Measurements from ENCODE around the gene PLEKHG4. TPM values are rescaled to one million over a fixed set of nuclear protein-coding genes. Genes with fewer than 3 reads are reported as not detected.
A peak's percentile ranks its signal among the peaks of the same experiment; 100 is the strongest.

The PLEKHG4 gene
- 35.5 and 125 TPM in 2 replicates for total RNA-seq (2011; cell fraction: chromatin; rRNA removed; ENCODE audit: low replicate concordance)
- total RNA-seq (2011; cell fraction: nucleolus; rRNA removed): 104 and 108 TPM in 2 replicates
- total RNA-seq (2011; cell fraction: nucleoplasm; rRNA removed): 56.2 and 56.3 TPM in 2 replicates
- 25.2 and 30.8 TPM in 2 replicates for total RNA-seq (2014; rRNA removed)
- 8.4 and 12.2 TPM in 2 replicates for total RNA-seq (2014; rRNA removed; fragmentation: Illumina TruSeq; extraction: Trizol)
- 17.1 and 17.9 TPM in 2 replicates for total RNA-seq (2015; rRNA removed; fragmentation: Illumina TruSeq; extraction: Trizol)
- total RNA-seq (2021): 32.8 and 35.4 TPM in 2 replicates
- polyA plus RNA-seq (2011; rRNA removed): 25.3 and 38.6 TPM in 2 replicates
- 31.4 and 51.4 TPM in 2 replicates for polyA plus RNA-seq (2011; cell fraction: cytosol; rRNA removed)
- 233 and 335 TPM in 2 replicates for polyA plus RNA-seq (2011; cell fraction: nucleus; rRNA removed)
- polyA plus RNA-seq (2012): 20.8 and 43.5 TPM in 2 replicates
- polyA plus RNA-seq (2014; fragmentation: Illumina TruSeq; extraction: Trizol): 14.9 and 23.8 TPM in 2 replicates
- polyA plus RNA-seq (2014; fragmentation: Nextera tagmentation; extraction: Ambion mirVana): 1 to 10 TPM; 3.7 to 4.7 TPM
- 33.5 and 36.8 TPM in 2 replicates for polyA plus RNA-seq (2014; rRNA removed)
- 8.0 and 10.5 TPM in 2 replicates for polyA minus RNA-seq (2011; rRNA and poly(A)+ RNA removed)
- polyA minus RNA-seq (2011; cell fraction: cytosol; rRNA and poly(A)+ RNA removed): 19.2 and 26.7 TPM in 2 replicates
- polyA minus RNA-seq (2011; cell fraction: nucleus; rRNA and poly(A)+ RNA removed): 35.8 and 36.2 TPM in 2 replicates
- Bru-seq, nascent RNA: percentile 54 among the genes with signal in this experiment
- BruChase-seq, experiment 1, labeled RNA remaining after a 2-hour chase: percentile 52 among the genes with signal in this experiment
- percentile 55 among the genes with signal in this experiment for BruChase-seq, experiment 2, labeled RNA remaining after a 6-hour chase
- long read RNA-seq, experiment 1, full-length matches to known transcripts: 11 of 55 reads
- long read RNA-seq, experiment 1, partial matches to known transcripts: 29 of 55 reads
- long read RNA-seq, experiment 1, other reads (novel, unspliced or antisense): 15 of 55 reads
- long read RNA-seq, experiment 2, full-length matches to known transcripts: 1 of 14 reads
- long read RNA-seq, experiment 2, partial matches to known transcripts: 6 of 14 reads
- long read RNA-seq, experiment 2, other reads (novel, unspliced or antisense): 7 of 14 reads
- long read RNA-seq, experiment 3, partial matches to known transcripts: 2 of 5 reads
- long read RNA-seq, experiment 3, other reads (novel, unspliced or antisense): 3 of 5 reads

- WGBS (ENCODE audit: insufficient coverage, low coverage, missing lambda C conversion rate): 9% methylated on average over 40 of the region's 83 CpGs
- no peaks in the 10 kb centered on the region for H3K9me1 ChIP-seq (ENCODE audit: control insufficient read depth, insufficient read depth, low read length)
- peak; percentile 98 for ATAC-seq
- H3K36me3 ChIP-seq (ENCODE audit: control insufficient read depth, insufficient read depth, low read length): peaks cover 35% of the 10 kb centered on the region; the same call in 2 of the 3 replicates
- no peaks in the 10 kb centered on the region for H3K27me3 ChIP-seq (ENCODE audit: control insufficient read depth in 2 of 2, insufficient read depth in 2 of 2, low read length in 2 of 2)
- FAIRE-seq: peak; percentile 85
- peak within 1 kb of the TSS; percentile 94 for H2AFZ ChIP-seq (ENCODE audit: low read depth, low read length)
- H3K4me3 ChIP-seq: peak within 1 kb of the TSS; percentile 74
- ChIA-PET CTCF (ENCODE audit: low intra/inter-chr PET ratio) (interaction anchor here (0.6 to 2.3 kb wide), 5 partner anchors 11 to 138 kb away, joined by 3 to 18 read pairs (median 7); no protein-coding TSS in a partner anchor), POLR2A (interaction anchor here (0.5 to 1.4 kb wide), 5 partner anchors 9 to 232 kb away, joined by 3 to 5 read pairs (median 4); no protein-coding TSS in a partner anchor)
- in situ Hi-C loops (cut with MboI): no loop called here
- H3K4me1 ChIP-seq (replicated peaks in 1 of 2; ENCODE audit: control insufficient read depth in 2 of 2, insufficient read depth in 2 of 2, low read length in 2 of 2): peaks cover 22 to 44% of the 10 kb centered on the region in 2 experiments
- peaks cover 30% of the 10 kb centered on the region for H3K79me2 ChIP-seq (ENCODE audit: control insufficient read depth, insufficient read depth, low read length)
- H3K4me2 ChIP-seq (ENCODE audit: insufficient read depth, low read length): peak within 1 kb of the TSS; percentile 95
- intact Hi-C loops (cut with micrococcal nuclease): loop anchor here (5.0 kb wide), 1 partner anchor 42 kb away; no protein-coding TSS in a partner anchor
- TSS peak; percentile 78 for BruUV-seq (replicated peaks)
- peak within 1 kb of the TSS; percentile 88 to 97 for H3K9ac ChIP-seq (ENCODE audit: insufficient read depth in 1 of 2, low read depth in 2 of 2, low read length in 2 of 2)
- H3K9me3 ChIP-seq (replicated peaks; ENCODE audit: control insufficient read depth, insufficient read depth, low read depth, low read length): no peaks in the 10 kb centered on the region
- peak within 1 kb of the TSS; percentile 83 for H3K27ac ChIP-seq (ENCODE audit: extremely low read depth, low read depth, low read length)
- no peaks in the 10 kb centered on the region for H4K20me1 ChIP-seq (replicated peaks; ENCODE audit: control insufficient read depth, insufficient read depth, low read length)
- DNase-seq (ENCODE audit: extremely low read depth in 1 of 4, low spot score in 3 of 4): peak in 2 of 4 experiments; percentile 91 to 96
- TF ChIP-seq KDM2B (CRISPR knock-in tag; IDR thresholded peaks at IDR 0.05) (peak; percentile 47; the same call in 1 of the 2 replicates), HMGN3 (IDR thresholded peaks at IDR 0.05; ENCODE audit: borderline replicate concordance, extremely low read depth, insufficient read length, low read depth, low read length) (peak; percentile 93), HCFC1 (IDR thresholded peaks at IDR 0.05; ENCODE audit: low read depth, low read length) (peak; percentile 66; the same call in 1 of the 2 replicates), CREB1 (IDR thresholded peaks at IDR 0.05) (peak; percentile 78), CREB1 (CRISPR knock-in tag; IDR thresholded peaks at IDR 0.05) (peak; percentile 81), E2F6 (IDR thresholded peaks at IDR 0.05; ENCODE audit: borderline replicate concordance in 1 of 2, extremely low read depth in 1 of 2, insufficient read depth in 1 of 2, insufficient read length in 1 of 2, low read depth in 1 of 2, low read length in 1 of 2, poor library complexity in 1 of 2, severe bottlenecking in 1 of 2) (peak; percentile 93 to 95), SMARCA4 (IDR thresholded peaks at IDR 0.05) (no peak), NEUROD1 (IDR thresholded peaks at IDR 0.05; ENCODE audit: borderline replicate concordance, low read depth, low read length, partially characterized antibody) (peak; percentile 39), ATF1 (CRISPR knock-in tag; IDR thresholded peaks at IDR 0.05) (no peak), ATF1 (tag; IDR thresholded peaks at IDR 0.05) (peak; percentile 90), ZNF354B (CRISPR knock-in tag; IDR thresholded peaks at IDR 0.05) (no peak), EGR1 (conservative IDR thresholded peaks at IDR 0.05) (peak; percentile 33)
- TF ChIP-seq, protein P1, sequence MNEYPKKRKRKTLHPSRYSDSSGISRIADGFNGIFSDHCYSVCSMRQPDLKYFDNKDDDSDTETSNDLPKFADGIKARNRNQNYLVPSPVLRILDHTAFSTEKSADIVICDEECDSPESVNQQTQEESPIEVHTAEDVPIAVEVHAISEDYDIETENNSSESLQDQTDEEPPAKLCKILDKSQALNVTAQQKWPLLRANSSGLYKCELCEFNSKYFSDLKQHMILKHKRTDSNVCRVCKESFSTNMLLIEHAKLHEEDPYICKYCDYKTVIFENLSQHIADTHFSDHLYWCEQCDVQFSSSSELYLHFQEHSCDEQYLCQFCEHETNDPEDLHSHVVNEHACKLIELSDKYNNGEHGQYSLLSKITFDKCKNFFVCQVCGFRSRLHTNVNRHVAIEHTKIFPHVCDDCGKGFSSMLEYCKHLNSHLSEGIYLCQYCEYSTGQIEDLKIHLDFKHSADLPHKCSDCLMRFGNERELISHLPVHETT (CRISPR knock-in tag; conservative IDR thresholded peaks at IDR 0.05 in 1 of 2, IDR thresholded peaks at IDR 0.05 in 1 of 2): peak in 1 of 2 experiments; percentile 80; a peak in 2 of 4 replicates
Observed at GRCh38 chr16:67279296-67280089, at the start of gene PLEKHG4. TSS of gene PLEKHG4 (plus strand) at chr16:67279532. CDS start at chr16:67280045, 513 bp downstream.
